Activated T-cell treated with anti-CD3 and anti-CD28 coated beads, Interleukin-2, amount 50 U/mL, for 4 hours (primary cell): ENCODE data around the gene MAP2K7. TPM values are rescaled to one million over a fixed set of nuclear protein-coding genes. Genes with fewer than 3 reads are reported as not detected.
"Not testable (repeated sequence)": the region's sequence is repeated elsewhere in the genome, so short reads cannot be mapped to it uniquely, and the experiment has no call there.

Experiments used
- ATAC-seq, 2 donors: fragments of 200-7000 bp; cut with Tn5 transposase; one replicate each; pipeline ENCODE4 v1.10.0; 2021
- DNase-seq: peaks from one replicate; pipeline ENCODE4 v3.0.0-alpha.2; 2020
- H3K27me3 Mint-ChIP-seq: one replicate; pipeline ENCODE4 v1.8.0; 2021; ENCODE audit warnings: low read depth, mixed read lengths
- H3K36me3 Mint-ChIP-seq: one replicate; pipeline ENCODE4 v1.8.0; 2022; ENCODE audit warnings: mixed read lengths; ENCODE audit not compliant: insufficient read depth
- H3K4me1 Mint-ChIP-seq: one replicate; pipeline ENCODE4 v1.8.0; 2021; ENCODE audit warnings: low read depth, mixed read lengths
- H3K4me3 Mint-ChIP-seq: one replicate; pipeline ENCODE4 v1.8.0; 2021; ENCODE audit warnings: mild to moderate bottlenecking, moderate library complexity, mixed read lengths
- H3K9me3 Mint-ChIP-seq: one replicate; pipeline ENCODE4 v1.8.0; 2021; ENCODE audit warnings: mixed read lengths
- total RNA-seq, 3 donors: library from RNA; stranded (reverse); gene quantifications; one replicate each; pipeline ENCODE4 v1.2.1, GENCODE V29; 2021

Gene MAP2K7
- total RNA-seq, 3 donors from 2014 or later: 40.4 to 44.0 (median 43.3) TPM

DNA sequence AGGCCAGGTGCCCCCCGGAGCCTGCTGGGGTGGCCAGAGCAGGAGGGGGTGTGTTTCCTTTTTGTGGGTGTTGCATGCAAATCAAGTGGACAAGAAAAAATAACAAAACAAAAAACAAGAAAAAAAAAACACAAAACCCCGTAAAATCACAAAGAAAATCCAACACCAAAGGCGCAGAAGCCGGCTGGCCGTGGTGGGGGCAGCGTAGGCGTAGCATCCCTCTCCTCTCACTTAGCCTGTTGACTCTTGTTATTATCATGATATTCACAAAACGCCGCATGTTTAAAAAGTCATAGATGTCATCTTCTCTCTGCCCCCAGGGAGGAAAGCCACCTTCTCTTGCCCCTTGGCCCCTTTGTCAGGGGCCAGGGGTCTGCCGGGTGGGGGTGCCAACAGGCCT lies 10.0 kb downstream of the MAP2K7 start:
- no peaks in the 10 kb centered on the region for H3K9me3 Mint-ChIP-seq
- DNase-seq (no peak), ATAC-seq (no peak)
- peaks cover 30% of the 10 kb centered on the region for H3K27me3 Mint-ChIP-seq
- H3K4me1 Mint-ChIP-seq: peaks cover 14% of the 10 kb centered on the region
- no peak overlapping the region for H3K4me3 Mint-ChIP-seq
- H3K36me3 Mint-ChIP-seq: peaks cover 14% of the 10 kb centered on the region

DNA sequence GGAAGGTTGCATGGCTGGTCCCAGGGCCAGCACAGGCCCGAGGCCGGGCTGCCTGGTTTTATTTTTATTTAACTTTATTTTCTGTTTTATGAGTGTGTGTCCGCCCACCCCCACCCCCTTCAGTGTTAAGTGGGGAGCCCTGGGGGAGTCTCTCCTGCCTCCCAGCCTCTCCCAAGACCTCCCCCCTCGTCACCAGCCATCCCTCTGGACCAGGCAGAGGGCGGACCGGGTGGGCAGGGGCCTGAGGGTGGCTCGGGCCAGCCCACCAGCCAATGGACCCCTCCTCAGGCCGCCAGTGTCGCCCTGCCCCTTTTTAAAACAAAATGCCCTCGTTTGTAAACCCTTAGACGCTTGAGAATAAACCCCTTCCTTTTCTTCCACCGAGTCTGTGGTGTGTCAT lies 10.4 kb downstream of the MAP2K7 start:
- H3K9me3 Mint-ChIP-seq: no peaks in the 10 kb centered on the region
- no peak overlapping the region for H3K4me3 Mint-ChIP-seq
- peaks cover 14% of the 10 kb centered on the region for H3K36me3 Mint-ChIP-seq
- H3K4me1 Mint-ChIP-seq: peaks cover 14% of the 10 kb centered on the region
- peaks cover 30% of the 10 kb centered on the region for H3K27me3 Mint-ChIP-seq
- ATAC-seq (no peak), DNase-seq (no peak)

DNA sequence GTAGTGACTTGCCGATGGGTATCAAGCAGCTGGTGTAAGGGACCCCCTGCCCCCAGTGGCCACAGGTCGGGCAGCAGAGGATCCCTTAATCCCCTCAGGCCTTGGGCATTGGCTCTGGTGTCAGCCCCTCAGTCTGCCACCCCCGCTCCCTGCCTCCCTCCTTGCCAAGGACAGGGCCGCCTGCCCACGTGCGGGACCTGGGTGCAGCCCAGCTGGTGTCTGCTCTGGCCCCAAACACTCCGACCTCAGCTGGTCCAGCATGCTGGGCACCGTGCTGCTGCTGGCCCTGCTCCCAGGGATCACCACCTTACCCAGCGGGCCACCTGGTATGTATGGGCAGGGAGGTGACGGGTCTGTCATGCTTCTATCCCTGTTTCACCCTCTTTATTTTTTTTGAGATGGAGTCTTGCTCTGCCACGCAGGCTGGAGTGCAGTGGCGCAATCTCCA lies 10.9 kb downstream of the MAP2K7 start, which contains the start of gene TGFBR3L:
TSS of gene TGFBR3L (plus strand) at position 233 of the 448 bp plus-strand sequence.
- peaks cover 16% of the 10 kb centered on the region for H3K4me1 Mint-ChIP-seq
- DNase-seq: no peak

DNA sequence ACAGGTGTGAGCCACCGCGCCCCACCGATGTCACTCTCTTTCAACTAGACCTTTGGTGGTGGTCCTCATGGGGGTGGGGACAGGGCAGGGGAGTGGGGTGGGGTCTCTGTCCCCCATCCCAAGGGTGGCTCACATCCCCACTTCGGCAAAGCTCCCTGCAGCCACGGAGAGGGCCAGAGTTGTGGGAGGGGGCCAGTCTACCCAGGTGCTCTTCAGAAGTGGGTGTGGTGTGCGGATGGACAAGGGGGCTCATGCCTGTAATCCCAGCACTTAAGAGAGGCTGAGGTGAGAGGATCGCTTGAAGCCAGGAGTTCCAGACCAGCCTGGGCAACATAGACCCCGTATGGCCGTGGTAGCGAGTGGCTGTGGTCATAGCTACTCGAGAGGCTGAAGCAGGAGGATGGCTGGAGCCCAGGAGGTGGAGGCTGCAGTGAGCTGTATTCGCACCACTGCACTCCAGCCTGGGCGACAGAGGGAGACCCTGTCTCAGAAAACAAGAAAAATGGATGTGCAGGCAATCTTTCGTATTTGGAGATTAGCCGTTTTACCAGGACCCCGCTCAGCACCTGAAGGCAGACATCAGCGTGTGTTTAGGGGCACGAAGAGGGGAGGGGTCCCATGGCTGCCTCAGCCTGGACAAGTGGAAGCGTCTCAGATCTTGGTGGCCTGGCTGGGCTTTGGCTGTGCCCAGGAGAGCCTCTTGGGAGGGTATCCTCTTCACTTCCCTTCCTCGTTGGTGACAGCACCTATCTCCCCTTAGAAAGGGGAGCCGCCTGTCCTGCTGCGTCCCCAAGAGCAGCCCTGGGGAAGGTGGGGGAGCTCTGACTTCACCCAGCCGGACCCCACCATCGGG lies 11.8 kb downstream of the MAP2K7 start:
- Mint-ChIP-seq H3K27me3 (peaks cover 36% of the 10 kb centered on the region), H3K36me3 (peaks cover 14% of the 10 kb centered on the region), H3K9me3 (no peaks in the 10 kb centered on the region), H3K4me3 (peak overlapping the region; percentile 50), H3K4me1 (peaks cover 22% of the 10 kb centered on the region)
- DNase-seq: no peak
- ATAC-seq: no peak

More for the DNA sequence above, 10.9 kb downstream of the MAP2K7 start, which contains the start of gene TGFBR3L:
- Mint-ChIP-seq H3K9me3 (no peaks in the 10 kb centered on the region), H3K4me3 (peak within 1 kb of the TSS; percentile 50), H3K36me3 (peaks cover 14% of the 10 kb centered on the region), H3K27me3 (peaks cover 31% of the 10 kb centered on the region)
- no peak for ATAC-seq

DNA sequence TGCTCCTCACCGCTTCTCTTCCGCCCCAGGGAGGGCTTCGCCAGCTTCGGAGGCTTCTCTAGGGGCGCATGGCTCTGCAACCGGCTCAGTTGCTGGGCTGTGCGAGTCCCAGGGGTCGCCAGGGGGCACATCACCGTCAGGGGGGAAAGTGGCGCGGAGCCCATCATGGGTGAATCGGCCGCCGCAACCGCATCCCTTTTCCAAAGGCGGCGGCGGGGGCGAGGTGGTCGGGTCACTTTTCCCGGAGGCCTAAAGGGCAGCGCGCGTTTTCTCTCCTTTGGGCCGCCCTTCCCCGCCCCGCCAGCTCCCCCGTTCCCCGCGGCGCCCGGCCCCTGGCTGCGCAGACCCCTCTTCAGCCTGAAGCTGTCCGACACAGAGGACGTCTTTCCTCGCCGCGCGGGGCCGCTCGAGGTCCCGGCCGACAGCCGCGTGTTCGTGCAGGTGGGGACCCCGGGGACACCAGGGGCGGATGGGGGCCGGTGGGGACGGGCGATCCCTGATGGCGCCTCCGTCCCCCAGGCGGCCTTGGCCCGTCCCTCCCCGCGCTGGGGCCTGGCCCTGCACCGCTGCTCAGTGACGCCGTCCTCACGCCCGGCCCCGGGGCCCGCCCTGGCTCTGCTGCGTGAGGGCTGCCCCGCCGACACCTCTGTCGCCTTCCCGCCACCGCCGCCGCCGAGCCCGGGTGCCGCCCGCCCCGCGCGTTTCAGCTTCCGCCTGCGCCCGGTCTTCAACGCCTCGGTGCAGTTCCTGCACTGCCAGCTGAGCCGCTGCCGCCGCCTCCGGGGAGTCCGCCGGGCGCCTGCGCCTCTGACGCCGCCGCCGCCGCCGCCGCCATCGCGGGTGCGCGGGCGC lies 12.7 kb downstream of the MAP2K7 start:
- Mint-ChIP-seq H3K4me3 (peak overlapping the region; percentile 50), H3K36me3 (peaks cover 8% of the 10 kb centered on the region), H3K4me1 (peaks cover 27% of the 10 kb centered on the region), H3K27me3 (peaks cover 36% of the 10 kb centered on the region), H3K9me3 (no peaks in the 10 kb centered on the region)
- DNase-seq (no peak), ATAC-seq (peak; percentile 23 to 26)

DNA sequence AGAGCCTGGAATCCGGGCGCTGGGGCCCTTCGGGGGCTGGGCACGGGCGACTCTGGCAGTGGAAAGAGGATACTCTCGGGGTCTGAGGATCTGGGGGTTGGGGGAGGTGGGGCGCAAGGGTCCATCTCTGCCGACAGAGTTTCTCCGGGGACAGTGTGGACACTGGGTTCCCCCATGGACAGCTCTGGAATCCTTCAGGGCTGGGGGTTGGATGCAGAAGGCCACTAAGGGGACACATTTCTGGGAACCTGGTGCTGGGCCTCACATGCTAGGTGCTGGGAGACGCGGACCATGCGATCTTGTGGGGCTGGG lies 13.2 kb downstream of the MAP2K7 start:
- Mint-ChIP-seq H3K4me1 (peaks cover 33% of the 10 kb centered on the region), H3K9me3 (no peaks in the 10 kb centered on the region), H3K27me3 (peaks cover 36% of the 10 kb centered on the region), H3K36me3 (peaks cover 6% of the 10 kb centered on the region), H3K4me3 (peak overlapping the region; percentile 69)
- DNase-seq (no peak), ATAC-seq (no peak)

DNA sequence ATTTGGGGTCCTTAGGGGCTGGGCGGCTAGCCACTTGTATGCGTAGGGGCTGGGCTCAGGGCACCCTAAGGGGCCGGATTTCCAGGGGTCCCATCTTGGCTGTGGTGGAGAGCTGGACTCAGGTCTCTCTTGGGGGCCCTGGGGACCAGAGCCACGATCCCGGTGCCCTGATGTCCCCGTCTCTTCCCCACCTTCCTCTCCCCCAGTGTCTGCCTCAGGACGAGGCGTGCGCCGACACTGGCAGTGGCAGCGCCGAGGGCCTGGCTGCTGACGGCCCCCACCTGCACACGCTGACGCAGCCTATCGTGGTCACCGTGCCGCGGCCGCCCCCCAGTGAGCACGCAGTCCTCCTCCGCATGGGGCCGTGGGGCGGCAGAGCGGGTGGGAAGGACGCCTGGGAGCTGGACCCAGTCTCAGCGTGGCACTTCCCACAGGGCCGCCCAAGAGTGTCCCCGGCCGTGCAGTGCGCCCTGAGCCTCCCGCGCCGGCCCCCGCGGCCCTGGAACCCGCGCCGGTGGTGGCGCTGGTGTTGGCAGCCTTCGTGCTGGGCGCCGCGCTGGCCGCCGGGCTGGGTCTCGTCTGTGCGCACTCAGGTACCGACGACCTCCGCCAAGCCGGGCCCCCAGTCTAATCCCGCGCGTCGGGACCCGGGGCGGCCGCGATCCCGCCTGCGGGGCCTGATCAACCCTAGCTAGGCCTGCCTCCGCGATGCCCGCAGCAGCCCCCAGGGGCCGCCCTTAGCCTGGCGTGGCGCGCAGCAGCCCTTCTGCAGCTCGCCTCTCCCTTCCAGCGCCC lies 13.8 kb downstream of the MAP2K7 start:
- Mint-ChIP-seq H3K27me3 (peaks cover 36% of the 10 kb centered on the region), H3K4me3 (peak overlapping the region; percentile 69), H3K9me3 (no peaks in the 10 kb centered on the region), H3K4me1 (peaks cover 35% of the 10 kb centered on the region), H3K36me3 (peaks cover 4% of the 10 kb centered on the region)
- ATAC-seq (peak; percentile 32 to 38), DNase-seq (peak; percentile 47)

DNA sequence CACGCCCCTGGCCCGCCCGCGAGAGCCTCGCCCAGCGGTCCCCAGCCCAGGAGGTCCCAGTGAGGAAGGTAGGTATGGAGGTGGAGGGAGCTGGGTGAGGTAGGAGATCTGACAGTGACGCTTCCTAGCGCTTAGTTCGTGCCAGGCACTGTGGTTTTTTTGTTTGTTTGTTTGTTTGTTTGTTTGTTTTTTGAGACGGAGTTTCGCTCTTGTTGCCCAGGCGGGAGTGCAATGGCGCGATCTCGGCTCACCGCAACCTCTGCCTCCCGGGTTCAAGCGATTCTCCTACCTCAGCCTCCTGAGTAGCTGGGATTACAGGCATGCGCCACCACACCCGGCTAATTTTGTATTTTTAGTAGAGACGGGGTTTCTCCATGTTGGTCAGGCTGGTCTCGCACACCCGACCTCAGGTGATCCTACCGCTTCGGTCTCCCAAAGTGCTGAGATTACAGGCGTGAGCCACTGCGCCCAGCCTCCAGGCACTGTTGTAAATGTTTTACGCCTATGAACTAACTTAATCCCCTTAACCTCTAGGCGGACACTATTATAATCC lies 14.5 kb downstream of the MAP2K7 start:
- H3K9me3 Mint-ChIP-seq, ATAC-seq, H3K36me3 Mint-ChIP-seq, DNase-seq: not testable (repeated sequence)
- Mint-ChIP-seq H3K27me3 (peaks cover 36% of the 10 kb centered on the region), H3K4me3 (peak overlapping the region; percentile 24), H3K4me1 (peaks cover 38% of the 10 kb centered on the region)

DNA sequence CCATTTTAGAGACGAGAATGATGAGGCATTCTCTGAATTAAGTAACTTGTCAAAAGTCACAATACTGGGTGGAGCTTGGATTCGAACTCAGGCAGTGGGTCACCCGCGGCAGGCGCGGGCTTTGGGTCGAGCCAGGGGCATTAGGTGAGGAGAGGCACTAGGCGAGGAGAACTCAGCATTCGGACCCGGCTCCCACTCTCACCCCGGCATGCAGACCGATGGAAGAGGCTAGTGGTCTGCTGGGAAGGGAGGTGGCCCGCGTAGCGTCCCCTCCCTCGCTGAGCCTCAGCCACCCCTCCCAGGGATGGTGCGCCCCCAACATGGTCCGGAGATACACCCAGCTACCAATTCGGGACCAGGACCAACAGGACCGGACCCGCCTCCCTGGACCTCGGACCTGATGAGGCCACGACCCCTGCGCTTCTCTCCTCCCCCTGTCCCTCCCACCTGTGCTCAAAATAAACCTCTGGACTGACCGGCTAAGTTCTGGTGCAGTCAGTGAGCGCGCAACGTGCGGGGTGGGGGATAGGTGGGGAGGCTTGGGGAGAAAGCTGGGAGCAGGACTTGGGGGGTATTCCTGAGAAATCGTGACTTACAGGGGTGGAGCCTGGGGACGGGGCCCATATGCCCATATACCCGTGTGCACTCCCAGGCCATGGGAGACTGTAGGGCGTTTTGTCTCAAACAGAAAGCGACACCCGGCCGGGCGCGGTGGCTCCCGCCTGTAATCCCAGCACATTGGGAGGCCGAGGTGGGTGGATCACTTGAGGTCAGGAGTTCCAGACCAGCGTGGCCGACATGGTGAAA lies 15.1 kb downstream of the MAP2K7 start:
- DNase-seq (no peak), ATAC-seq (no peak)
- Mint-ChIP-seq H3K9me3 (no peaks in the 10 kb centered on the region), H3K36me3 (no peaks in the 10 kb centered on the region), H3K27me3 (peaks cover 36% of the 10 kb centered on the region), H3K4me1 (peaks cover 39% of the 10 kb centered on the region), H3K4me3 (no peak overlapping the region)

DNA sequence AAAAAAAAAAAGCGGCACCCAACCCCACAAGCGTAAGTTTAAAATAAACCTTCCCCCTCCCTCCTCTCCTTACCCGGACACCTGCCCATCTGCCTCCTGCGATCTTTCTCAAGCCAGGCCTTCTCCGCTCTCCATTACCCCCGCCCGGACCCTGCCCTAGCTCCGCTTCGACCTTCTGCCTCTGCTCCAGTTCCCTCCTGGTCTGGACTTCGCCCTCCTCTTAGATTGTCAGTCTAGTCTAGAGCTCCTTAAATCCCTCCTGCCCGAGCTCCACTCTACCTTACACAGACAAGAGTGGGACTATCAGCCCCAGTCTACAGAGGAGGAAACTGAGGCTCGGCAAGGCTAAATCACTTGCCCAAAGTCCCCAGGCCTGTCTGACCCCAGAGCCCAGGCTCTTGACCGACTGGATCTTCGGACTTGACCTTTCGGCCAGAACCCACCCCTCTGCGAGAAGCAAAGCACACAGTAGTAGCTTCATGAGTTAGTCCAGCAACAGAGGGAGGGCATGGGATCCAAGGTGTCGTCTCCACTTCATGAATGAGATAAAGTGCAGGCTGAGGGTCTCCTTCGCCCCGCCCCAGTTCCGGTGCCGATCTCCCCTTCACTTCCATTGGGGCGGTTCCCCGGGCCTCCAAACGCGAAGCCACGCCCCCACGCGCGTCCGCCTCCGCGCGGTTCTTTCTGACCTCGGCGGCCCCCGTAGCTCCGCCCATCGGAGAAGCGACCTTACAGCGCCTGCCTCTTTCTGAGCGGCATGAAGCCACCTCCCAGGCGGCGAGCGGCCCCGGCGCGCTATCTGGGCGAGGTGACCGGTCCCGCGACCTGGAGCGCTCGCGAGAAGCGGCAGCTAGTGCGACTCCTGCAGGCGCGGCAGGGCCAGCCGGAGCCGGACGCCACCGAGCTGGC lies 16.2 kb downstream of the MAP2K7 start, which contains the start of gene SNAPC2:
TSS of gene SNAPC2 (plus strand) at position 729 of the 909 bp plus-strand sequence. CDS start at position 758, 29 bp downstream.
- Mint-ChIP-seq H3K27me3 (peaks cover 30% of the 10 kb centered on the region), H3K36me3 (no peaks in the 10 kb centered on the region), H3K4me1 (peaks cover 42% of the 10 kb centered on the region), H3K4me3 (peak within 1 kb of the TSS; percentile 86), H3K9me3 (no peaks in the 10 kb centered on the region)
- ATAC-seq (peak; percentile 70 to 72), DNase-seq (peak; percentile 96)

DNA sequence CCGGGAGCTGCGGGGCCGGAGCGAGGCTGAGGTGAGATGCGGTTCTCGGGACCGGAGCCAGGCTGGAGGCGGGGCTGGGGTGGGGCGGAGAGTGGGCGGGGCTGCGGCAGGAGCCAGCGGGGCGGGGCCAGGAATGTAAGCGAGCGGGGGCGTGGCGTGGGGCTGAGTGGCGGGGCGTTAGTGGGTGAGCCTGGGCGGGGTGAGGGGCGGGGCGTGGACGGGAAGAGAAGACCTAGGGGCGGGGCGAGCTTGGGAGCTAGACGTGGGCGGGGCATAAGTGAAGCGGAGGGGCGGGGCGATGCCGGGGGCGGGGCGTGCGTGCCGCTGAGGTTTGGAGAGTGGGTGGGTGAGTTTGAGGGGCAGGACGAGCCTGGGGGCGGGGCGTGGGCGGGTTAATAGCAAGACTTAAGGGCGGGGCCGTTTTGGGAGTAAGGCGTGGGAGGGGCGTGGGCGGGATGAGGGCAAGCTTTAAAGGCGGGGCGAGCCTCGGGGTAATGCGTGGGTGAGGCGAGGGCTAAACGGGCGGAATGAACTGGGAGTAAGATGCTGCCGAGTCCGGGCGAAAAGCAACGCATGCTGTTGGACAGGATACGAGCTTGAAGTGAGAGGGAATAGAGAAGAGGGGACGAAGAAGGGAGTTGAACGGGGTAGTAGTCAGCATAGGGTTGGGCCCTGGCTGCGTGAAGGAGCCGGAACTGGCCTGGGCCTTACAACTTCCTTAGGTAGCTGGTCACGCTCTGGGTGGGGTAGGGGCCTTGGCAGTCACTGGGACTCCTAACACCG lies 17.0 kb downstream of the MAP2K7 start:
- H3K4me3 Mint-ChIP-seq: peak overlapping the region; percentile 86
- peaks cover 21% of the 10 kb centered on the region for H3K27me3 Mint-ChIP-seq
- H3K36me3 Mint-ChIP-seq: no peaks in the 10 kb centered on the region
- ATAC-seq (peak; percentile 50 to 55), DNase-seq (peak; percentile 100)
- peaks cover 38% of the 10 kb centered on the region for H3K4me1 Mint-ChIP-seq
- no peaks in the 10 kb centered on the region for H3K9me3 Mint-ChIP-seq
